Naive B cell (primary cell): Measurements from ENCODE around the gene MRPL43. TPM values are rescaled to one million over a fixed set of nuclear protein-coding genes. Genes with fewer than 3 reads are reported as not detected.

Experiments used
- ATAC-seq, 2 donors: fragments of 150-1000 bp; cut with Tn5 transposase; 2 replicates each; pipeline ENCODE4 v1.10.0; 2021; ENCODE audit warnings: low read depth in 2 of 2, mild to moderate bottlenecking in 2 of 2, moderate library complexity in 2 of 2
- DNase-seq: peaks from one replicate; pipeline ENCODE4 v3.0.0; 2022
- H3K27ac Mint-ChIP-seq, 6 donors: one replicate each; pipeline ENCODE4 v1.8.0; 2020 to 2022; ENCODE audit warnings: mild to moderate bottlenecking in 6 of 6, mixed read lengths in 6 of 6, moderate library complexity in 5 of 6, inconsistent platforms in 2 of 6
- H3K27me3 Mint-ChIP-seq, 3 donors: one replicate each; pipeline ENCODE4 v1.8.0; 2021 to 2022; ENCODE audit warnings: mixed read lengths in 3 of 3, mild to moderate bottlenecking in 1 of 3
- H3K36me3 Mint-ChIP-seq, 2 donors: one replicate each; pipeline ENCODE4 v1.8.0; 2020 to 2022; ENCODE audit warnings: mixed read lengths in 2 of 2, inconsistent platforms in 1 of 2, mild to moderate bottlenecking in 1 of 2
- H3K4me1 Mint-ChIP-seq, 3 donors: one replicate each; pipeline ENCODE4 v1.8.0; 2020 to 2022; ENCODE audit warnings: mixed read lengths in 3 of 3, inconsistent platforms in 1 of 3, mild to moderate bottlenecking in 1 of 3, moderate library complexity in 1 of 3
- H3K4me3 Mint-ChIP-seq, 8 donors: one replicate each; pipeline ENCODE4 v1.8.0; 2020 to 2022; ENCODE audit warnings: mild to moderate bottlenecking in 8 of 8, mixed read lengths in 8 of 8, moderate library complexity in 8 of 8, inconsistent platforms in 2 of 8
- H3K9me3 Mint-ChIP-seq, 7 donors: one replicate each; pipeline ENCODE4 v1.8.0; 2020 to 2022; ENCODE audit warnings: mixed read lengths in 7 of 7, mild to moderate bottlenecking in 5 of 7, inconsistent platforms in 2 of 7, moderate library complexity in 1 of 7
- polyA plus RNA-seq, 6 donors: library from polyadenylated mRNA; unstranded; fragments of 300-500 nt; fragmentation: Illumina TruSeq; gene quantifications; one replicate each; pipeline ENCODE4 v1.2.3, GENCODE V29; 2021; ENCODE audit warnings: low read depth in 6 of 6

The MRPL43 gene
- polyA plus RNA-seq, 6 donors from 2014 or later = 74.4 to 125 (median 113) TPM

DNA sequence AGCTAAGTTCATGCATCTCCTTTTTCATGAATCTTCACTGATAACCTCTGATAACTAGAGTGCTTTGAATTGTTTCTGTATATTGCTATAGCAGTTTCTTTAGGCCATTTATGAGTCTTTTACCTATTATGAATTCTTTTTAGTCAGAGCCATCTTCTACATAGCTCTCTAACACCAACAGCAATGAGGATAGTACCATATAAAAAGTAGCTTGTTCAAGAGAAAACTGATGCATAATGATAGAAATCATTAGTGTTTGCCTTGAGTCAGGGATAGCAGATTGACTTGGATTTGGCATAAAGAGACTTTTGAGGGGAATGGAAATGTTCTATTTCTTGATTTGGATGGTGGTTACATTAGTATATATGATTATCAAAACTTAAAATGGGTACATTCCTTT, 43.8 kb downstream of the MRPL43 start:
- ATAC-seq = no peak
- Mint-ChIP-seq H3K27ac (no peak overlapping the region), H3K4me1 (peaks cover 0 to 3% (median 0%) of the 10 kb centered on the region in 3 donors), H3K4me3 (no peak overlapping the region), H3K36me3 (peaks cover 8 to 16% of the 10 kb centered on the region in 2 donors), H3K27me3 (no peaks in the 10 kb centered on the region), H3K9me3 (no peaks in the 10 kb centered on the region)
- no peak for DNase-seq

DNA sequence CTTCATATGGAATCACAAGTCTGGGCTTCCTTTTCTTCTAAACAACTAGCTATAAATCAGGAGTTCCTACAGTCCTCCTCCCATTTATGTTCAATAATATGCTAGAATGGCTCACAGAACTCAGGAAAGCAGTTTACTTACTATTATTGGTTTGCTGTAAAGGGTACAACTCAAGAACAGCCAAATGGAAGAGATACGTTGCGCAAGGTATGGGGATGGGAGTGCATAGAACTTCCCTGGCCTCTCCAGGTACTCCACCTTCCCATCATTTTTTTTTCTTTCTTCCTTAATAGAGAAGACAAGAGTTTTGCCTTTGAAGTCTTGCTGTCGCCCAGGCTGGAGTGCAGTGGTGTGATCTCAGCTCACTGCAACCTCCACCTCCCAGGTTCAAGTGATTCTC, 45.1 kb downstream of the MRPL43 start:
- DNase-seq (no peak), ATAC-seq (no peak)
- no peak overlapping the region for H3K27ac Mint-ChIP-seq
- no peak overlapping the region for H3K4me3 Mint-ChIP-seq
- peaks cover 0 to 3% (median 0%) of the 10 kb centered on the region in 3 donors for H3K4me1 Mint-ChIP-seq
- H3K36me3 Mint-ChIP-seq = peaks cover 8 to 16% of the 10 kb centered on the region in 2 donors
- H3K9me3 Mint-ChIP-seq = no peaks in the 10 kb centered on the region
- no peaks in the 10 kb centered on the region for H3K27me3 Mint-ChIP-seq

DNA sequence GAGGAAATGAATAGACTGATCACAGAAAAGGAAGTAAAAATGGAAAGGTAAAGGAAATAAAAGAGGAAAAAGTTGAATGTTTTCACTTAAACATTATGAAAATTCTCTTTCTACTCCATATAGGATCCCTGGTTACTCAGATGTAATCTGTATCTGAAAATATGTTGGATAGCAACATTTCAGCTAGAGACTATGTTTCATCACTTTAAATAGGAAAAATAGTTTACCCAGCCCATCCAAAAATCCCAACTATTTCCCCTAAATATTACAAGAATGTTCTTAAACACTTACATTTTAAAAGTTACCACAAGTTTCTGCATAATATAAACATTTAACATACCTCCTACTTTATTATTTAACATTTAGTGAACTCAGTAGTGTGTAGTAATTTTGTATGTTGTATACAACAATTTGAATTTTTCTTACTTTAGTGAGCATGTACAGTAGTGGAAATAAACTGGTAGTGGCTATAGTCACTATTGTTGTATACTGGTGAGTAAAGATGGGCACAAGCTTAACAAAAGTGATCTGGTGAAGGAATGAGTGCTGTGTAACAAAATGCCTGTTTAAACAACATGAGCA, 47.4 kb downstream of the MRPL43 start:
- Mint-ChIP-seq H3K27me3 (no peaks in the 10 kb centered on the region), H3K9me3 (no peaks in the 10 kb centered on the region), H3K4me1 (peaks cover 0 to 3% (median 0%) of the 10 kb centered on the region in 3 donors), H3K27ac (peak overlapping the region in 1 of 6 donors; percentile 42), H3K4me3 (no peak overlapping the region), H3K36me3 (peaks cover 8 to 16% of the 10 kb centered on the region in 2 donors)
- DNase-seq (no peak), ATAC-seq (no peak)

Other genes starting within 250 kb of the MRPL43 start
- not detected for gene PAX2, start 241.9 kb downstream of the MRPL43 start, polyA plus RNA-seq
- gene SLF2, start 74.5 kb downstream of the MRPL43 start, polyA plus RNA-seq = 10 to 100 TPM in 3 of 6 donors, 1 to 10 TPM in 3; 5.8 to 17.0 (median 10.7) TPM
- gene SEMA4G, start 18.0 kb downstream of the MRPL43 start, polyA plus RNA-seq = not detected
- 10 to 100 TPM in 2 of 6 donors, 1 to 10 TPM in 3, not detected in 1; 5.5 to 13.3 (median 8.1) TPM for gene TWNK, start within 50 bp of the MRPL43 start, polyA plus RNA-seq
- gene LZTS2, start 12.3 kb upstream of the MRPL43 start, polyA plus RNA-seq = 10 to 100 TPM in 5 of 6 donors, 1 to 10 TPM in 1; 2.2 to 21.5 (median 13.2) TPM
- under 1 TPM in 2 of 6 donors, not detected in 4; 0.23 to 0.87 TPM for gene PDZD7, start 43.6 kb upstream of the MRPL43 start, polyA plus RNA-seq
- gene SFXN3, start 43.7 kb upstream of the MRPL43 start, polyA plus RNA-seq = 1 to 10 TPM; 3.5 to 6.4 (median 4.8) TPM
- gene KAZALD1, start 74.5 kb upstream of the MRPL43 start, polyA plus RNA-seq = not detected
- not detected for gene TLX1, start 143.8 kb upstream of the MRPL43 start, polyA plus RNA-seq
- gene LBX1, start 242.0 kb upstream of the MRPL43 start, polyA plus RNA-seq = not detected